Measurements from ENCODE around the gene SORCS1.

SORCS1 gene

DNA sequence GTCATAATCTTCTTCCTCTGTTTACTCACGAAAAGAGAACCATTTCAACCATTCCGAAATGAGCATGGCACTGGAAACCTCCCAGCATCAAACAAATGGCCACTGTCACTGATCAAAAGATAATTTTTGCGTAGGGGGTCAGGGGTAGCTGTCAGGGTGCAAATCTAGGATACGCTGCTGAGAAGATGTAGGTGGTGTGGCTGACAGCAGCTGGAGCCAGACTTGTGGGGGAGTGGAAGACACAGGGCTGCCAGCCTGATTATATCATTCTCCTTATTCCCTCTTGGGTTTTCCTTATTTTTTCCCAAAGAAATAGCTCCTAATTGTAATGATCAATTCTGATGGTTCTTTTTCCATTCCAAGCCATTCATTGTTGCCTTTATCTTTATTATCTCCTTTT, 266.1 kb downstream of the SORCS1 start:
- DNase-seq (ENCODE audit: low spot score), result no peak
- TF ChIP-seq, protein P1, sequence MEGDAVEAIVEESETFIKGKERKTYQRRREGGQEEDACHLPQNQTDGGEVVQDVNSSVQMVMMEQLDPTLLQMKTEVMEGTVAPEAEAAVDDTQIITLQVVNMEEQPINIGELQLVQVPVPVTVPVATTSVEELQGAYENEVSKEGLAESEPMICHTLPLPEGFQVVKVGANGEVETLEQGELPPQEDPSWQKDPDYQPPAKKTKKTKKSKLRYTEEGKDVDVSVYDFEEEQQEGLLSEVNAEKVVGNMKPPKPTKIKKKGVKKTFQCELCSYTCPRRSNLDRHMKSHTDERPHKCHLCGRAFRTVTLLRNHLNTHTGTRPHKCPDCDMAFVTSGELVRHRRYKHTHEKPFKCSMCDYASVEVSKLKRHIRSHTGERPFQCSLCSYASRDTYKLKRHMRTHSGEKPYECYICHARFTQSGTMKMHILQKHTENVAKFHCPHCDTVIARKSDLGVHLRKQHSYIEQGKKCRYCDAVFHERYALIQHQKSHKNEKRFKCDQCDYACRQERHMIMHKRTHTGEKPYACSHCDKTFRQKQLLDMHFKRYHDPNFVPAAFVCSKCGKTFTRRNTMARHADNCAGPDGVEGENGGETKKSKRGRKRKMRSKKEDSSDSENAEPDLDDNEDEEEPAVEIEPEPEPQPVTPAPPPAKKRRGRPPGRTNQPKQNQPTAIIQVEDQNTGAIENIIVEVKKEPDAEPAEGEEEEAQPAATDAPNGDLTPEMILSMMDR (IDR thresholded peaks at IDR 0.05; ENCODE audit: extremely low read depth, missing control alignments), result no peak

DNA sequence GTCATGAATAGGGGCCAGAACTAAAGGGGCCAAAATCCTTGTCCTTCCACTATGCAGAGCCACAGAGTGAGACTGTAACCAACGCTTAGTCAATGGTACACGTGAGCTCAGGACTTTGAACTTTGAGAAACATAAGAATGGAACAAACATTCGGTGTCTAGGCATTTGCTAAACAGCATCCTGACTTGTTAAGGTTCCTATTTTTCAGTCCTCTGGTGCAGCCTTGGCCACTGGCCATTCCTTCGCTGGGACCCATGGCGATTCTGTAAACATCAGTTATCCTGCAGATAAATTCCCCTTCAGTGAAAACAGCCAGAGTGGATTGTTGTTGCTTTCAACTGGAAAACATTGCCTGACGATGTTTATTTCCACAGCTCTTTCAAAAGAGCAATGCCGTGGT, 266.8 kb downstream of the SORCS1 start:
- no peak for DNase-seq (ENCODE audit: low spot score)
- TF ChIP-seq, protein P1 (IDR thresholded peaks at IDR 0.05; ENCODE audit: extremely low read depth, missing control alignments), result no peak

DNA sequence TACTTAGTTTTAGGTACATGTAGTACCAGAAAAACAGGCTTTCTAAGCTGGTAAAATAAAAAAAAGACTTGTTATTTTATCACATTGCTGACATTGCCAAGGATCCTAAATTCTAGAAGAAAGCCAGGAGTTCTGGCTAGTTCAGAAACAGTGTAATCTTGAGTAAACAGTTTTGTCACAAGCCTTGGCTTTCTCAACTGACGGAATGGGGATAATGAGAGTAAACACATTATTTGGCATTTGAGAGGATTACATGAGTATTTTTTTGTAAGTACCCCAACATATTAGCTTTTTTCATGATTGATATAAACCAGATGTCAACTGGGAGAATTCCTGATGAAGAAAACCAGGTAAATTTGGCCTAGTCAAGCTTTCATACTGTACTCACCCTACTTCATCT, 269.8 kb downstream of the SORCS1 start:
- TF ChIP-seq, protein P1 (IDR thresholded peaks at IDR 0.05; ENCODE audit: extremely low read depth, missing control alignments), result no peak
- DNase-seq (ENCODE audit: low spot score), result no peak

DNA sequence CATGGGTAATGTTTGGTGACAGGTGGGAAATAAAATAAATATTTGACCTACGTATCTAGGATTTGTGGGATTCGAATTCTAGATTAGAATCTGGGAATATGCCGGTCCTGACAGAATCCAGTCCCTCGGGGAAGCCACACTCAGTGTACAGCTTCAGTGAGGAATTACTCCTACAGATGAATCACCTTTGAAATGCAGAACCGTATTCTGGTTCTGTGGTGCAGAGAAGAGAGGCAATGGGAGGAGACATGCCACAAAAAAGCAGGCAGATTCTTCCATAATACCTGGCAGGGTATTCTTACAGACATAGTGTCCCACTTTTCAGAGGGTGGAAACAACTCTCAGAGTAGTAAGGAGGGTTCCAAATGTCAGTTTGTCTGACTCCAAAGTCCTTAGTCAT, 286.9 kb downstream of the SORCS1 start:
- TF ChIP-seq, protein P1 (IDR thresholded peaks at IDR 0.05; ENCODE audit: extremely low read depth, missing control alignments), result no peak
- DNase-seq (ENCODE audit: low spot score), result no peak

DNA sequence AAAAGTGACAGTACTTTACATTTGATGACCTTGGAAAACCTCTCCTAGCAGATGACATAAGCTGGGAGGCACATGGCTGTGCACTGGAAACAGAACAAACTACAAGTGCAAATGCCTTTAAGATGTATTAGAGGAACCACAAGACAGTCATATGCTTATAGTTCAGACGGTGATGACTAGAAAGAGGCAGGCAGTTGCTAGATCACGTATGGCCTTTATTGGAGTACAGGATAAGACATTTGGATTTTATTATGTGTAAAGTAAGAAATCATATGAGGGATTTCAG, 290.0 kb downstream of the SORCS1 start:
- TF ChIP-seq, protein P1 (IDR thresholded peaks at IDR 0.05; ENCODE audit: extremely low read depth, missing control alignments), result no peak
- no peak for DNase-seq (ENCODE audit: low spot score)

DNA sequence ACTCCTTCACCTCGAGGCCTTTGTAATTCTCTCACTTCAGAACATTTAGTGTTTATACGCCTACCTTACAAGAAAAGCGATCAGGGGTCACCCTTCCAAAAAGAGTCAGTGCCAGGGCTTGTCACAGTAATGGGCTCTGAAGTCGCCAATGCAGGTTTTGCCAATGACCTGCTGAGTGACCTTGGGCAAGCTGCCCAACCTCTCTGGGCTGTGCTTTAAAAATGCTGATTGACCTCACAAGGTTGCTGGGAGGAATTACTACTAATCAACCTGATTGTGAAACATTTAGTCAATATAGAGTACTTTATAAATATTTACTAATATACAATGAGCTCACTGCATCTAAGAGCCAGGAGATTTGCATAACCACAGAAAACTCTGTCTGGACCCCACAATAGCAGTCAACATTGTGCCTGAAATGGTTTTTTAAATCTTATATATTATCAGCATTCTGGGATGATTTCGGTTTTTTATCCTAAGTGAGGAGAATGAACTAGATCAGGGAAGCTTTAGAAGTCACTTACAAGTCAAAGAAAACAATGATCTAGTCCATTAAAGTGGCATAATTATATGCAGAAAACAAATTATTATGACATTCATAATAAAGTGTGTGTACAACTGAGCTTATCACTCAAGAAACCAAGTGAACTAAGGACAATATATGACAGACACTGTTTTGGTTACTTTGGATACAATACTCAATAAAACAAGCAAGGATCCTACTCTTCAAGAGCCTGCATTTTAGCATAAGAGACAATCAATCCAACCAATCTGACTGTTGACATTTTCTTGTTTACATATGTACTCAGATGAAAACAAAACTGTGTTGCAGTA, 290.5 kb downstream of the SORCS1 start:
- TF ChIP-seq, protein P1 (IDR thresholded peaks at IDR 0.05; ENCODE audit: extremely low read depth, missing control alignments), result no peak
- no peak for DNase-seq (ENCODE audit: low spot score)

DNA sequence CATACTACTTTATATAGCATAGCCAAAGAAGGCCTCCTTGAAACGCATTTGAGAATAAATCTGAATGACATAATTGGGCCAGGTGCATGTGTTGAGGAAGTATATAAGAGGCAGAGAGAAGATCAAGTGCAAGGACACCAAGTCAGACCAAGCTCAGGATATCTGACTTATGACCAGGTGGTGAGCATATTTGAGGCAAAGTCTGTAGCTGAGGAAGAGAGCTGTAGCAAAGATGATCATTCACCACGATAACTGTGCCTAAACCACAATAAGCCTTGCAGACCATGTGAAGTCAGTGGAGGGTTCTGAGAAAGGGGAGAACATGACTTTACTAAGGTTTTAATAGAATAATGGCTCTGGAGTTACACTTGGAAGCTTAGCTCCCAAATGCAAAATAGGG, 292.3 kb downstream of the SORCS1 start:
- DNase-seq (ENCODE audit: low spot score), result no peak
- TF ChIP-seq, protein P1 (IDR thresholded peaks at IDR 0.05; ENCODE audit: extremely low read depth, missing control alignments), result no peak
